OCI-LY7 (cell line): ENCODE measurements around the gene ZNF593OS. TPM values are rescaled to one million over a fixed set of nuclear protein-coding genes. Genes with fewer than 3 reads are reported as not detected.

ENCODE experiments used
- BruUV-seq: library from RNA; stranded (reverse); fragments of 400-500 nt; replicated peaks from 2 replicates; lab custom pipeline; 2021; lab: Mats Ljungman, UMichigan
- CTCF ChIA-PET: fragments of 300-600 bp; sonication (Branson Sonifier 250); formaldehyde crosslinking; loops from one replicate; lab custom pipeline; 2022; ENCODE audit warnings: antibody characterized with exemption; ENCODE audit not compliant: unreplicated experiment; lab: Charles Lee
- POLR2A ChIA-PET: fragments of 300-600 bp; sonication (Branson Sonifier 250); formaldehyde crosslinking; loops from one replicate; lab custom pipeline; 2022; ENCODE audit warnings: antibody characterized with exemption; lab: Charles Lee
- DNase-seq: peaks from one replicate; pipeline ENCODE4 v3.0.0-alpha.2; 2015; ENCODE audit warnings: low spot score
- H2AFZ ChIP-seq: fragments of 200-600 bp; sonication (generic), shearing (Covaris generic); 2 replicates; pipeline ENCODE4 v1.6.1; 2014; ENCODE audit warnings: mild to moderate bottlenecking, antibody characterized with exemption, low read length, moderate library complexity
- H3K27ac ChIP-seq: fragments of 200-600 bp; sonication (generic); 2 replicates; pipeline ENCODE4 v1.5.1; 2014; ENCODE audit warnings: mixed run types, low read depth, mild to moderate bottlenecking, moderate library complexity, low read length, inconsistent platforms; ENCODE audit not compliant: poor library complexity, severe bottlenecking
- H3K36me3 ChIP-seq: fragments of 200-600 bp; sonication (generic); 2 replicates; pipeline ENCODE4 v1.6.1; 2014; ENCODE audit warnings: mild to moderate bottlenecking, antibody characterized with exemption, low read length, moderate library complexity, mixed read lengths; ENCODE audit not compliant: insufficient read depth
- H3K4me1 ChIP-seq: fragments of 200-600 bp; sonication (generic); 2 replicates; pipeline ENCODE4 v1.5.1; 2014; ENCODE audit warnings: mild to moderate bottlenecking, low read length; ENCODE audit not compliant: insufficient read depth, poor library complexity, severe bottlenecking
- H3K4me2 ChIP-seq: fragments of 200-600 bp; sonication (generic); 2 replicates; pipeline ENCODE4 v1.6.1; 2014; ENCODE audit warnings: mild to moderate bottlenecking, low read length
- H3K4me3 ChIP-seq: fragments of 200-600 bp; sonication (generic); 2 replicates; pipeline ENCODE4 v1.5.1; 2014; ENCODE audit warnings: mild to moderate bottlenecking, low read depth, low read length; ENCODE audit not compliant: poor library complexity, severe bottlenecking
- H3K79me2 ChIP-seq: fragments of 200-600 bp; sonication (generic); 2 replicates; pipeline ENCODE4 v1.6.1; 2016; ENCODE audit warnings: low read depth, mild to moderate bottlenecking, low read length, moderate library complexity, mixed read lengths; ENCODE audit not compliant: insufficient read depth
- H3K9me2 ChIP-seq: fragments of 200-600 bp; sonication (generic); 2 replicates; pipeline ENCODE4 v1.6.1; 2016; ENCODE audit warnings: mild to moderate bottlenecking, low read length, mixed read lengths; ENCODE audit not compliant: insufficient read depth
- H3K9me3 ChIP-seq: fragments of 200-600 bp; sonication (generic); 2 replicates; pipeline ENCODE4 v1.6.1; 2014; ENCODE audit warnings: mild to moderate bottlenecking, mixed run types, low read length, mixed read lengths
- H4K20me1 ChIP-seq: fragments of 200-600 bp; sonication (generic); 2 replicates; pipeline ENCODE4 v1.6.1; 2014; ENCODE audit warnings: mild to moderate bottlenecking, antibody characterized with exemption, low read length, moderate library complexity, mixed read lengths; ENCODE audit not compliant: insufficient read depth
- CTCF ChIP-seq: fragments of 200-600 bp; sonication (generic); conservative IDR thresholded peaks from 2 replicates; pipeline ENCODE4 v1.5.1; 2014; ENCODE audit warnings: mild to moderate bottlenecking, antibody characterized with exemption, low read length, moderate library complexity, mixed read lengths
- EZH2phosphoT487 ChIP-seq: fragments of 200-600 bp; sonication (generic); IDR thresholded peaks from 2 replicates; pipeline ENCODE4 v1.6.1; 2018; ENCODE audit warnings: low read depth, borderline replicate concordance, mild to moderate bottlenecking, mixed run types, antibody characterized with exemption, low read length, moderate library complexity, mixed read lengths
- intact Hi-C: fragments of 100-400 bp; cut with micrococcal nuclease; formaldehyde crosslinking; loops from one replicate; pipeline ENCODE4 v1.10.0; 2022; ENCODE audit not compliant: unreplicated experiment
- total RNA-seq, 2 experiments: library from RNA; depleted of rRNA in 1 of 2; stranded (reverse); fragments of >200 nt in 1 of 2; shearing (Covaris generic) in 1 of 2; gene quantifications; 2 replicates each; pipeline ENCODE4 v1.2.3, GENCODE V29; 2014 to 2022

The ZNF593OS gene
- total RNA-seq, 2 experiments from 2014 or later, result not detected

DNA sequence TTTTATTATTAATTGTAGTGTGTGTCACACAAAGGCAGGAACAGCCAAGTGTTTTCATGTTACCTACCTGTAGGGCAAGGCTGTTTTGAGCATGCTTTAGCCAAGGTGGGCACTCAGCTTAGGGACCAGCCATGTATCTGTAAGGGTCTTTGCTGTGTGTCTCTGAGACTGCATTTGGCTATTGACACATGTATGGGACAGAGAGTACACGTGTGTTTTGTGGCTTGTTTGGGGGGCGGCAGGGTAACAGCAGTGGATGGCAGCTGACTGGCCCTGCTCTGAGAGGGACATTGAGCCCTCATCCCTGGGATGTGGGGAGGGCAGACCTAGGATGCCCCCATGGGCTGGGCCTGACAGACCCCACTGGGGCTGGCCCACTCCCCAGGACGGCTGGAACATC lies 25.7 kb upstream of the ZNF593OS start:
- no peaks in the 10 kb centered on the region for H3K79me2 ChIP-seq
- no peak overlapping the region for H3K4me3 ChIP-seq
- TF ChIP-seq CTCF (no peak), EZH2phosphoT487 (no peak)
- no peaks in the 10 kb centered on the region for H3K9me2 ChIP-seq
- H4K20me1 ChIP-seq, result no peaks in the 10 kb centered on the region
- no peak overlapping the region for H3K27ac ChIP-seq
- H2AFZ ChIP-seq, result no peak overlapping the region
- no peak for DNase-seq
- ChIA-PET CTCF (interaction anchor here (0.6 kb wide), 1 partner anchor 38 kb away, joined by 7 read pairs; no protein-coding TSS in a partner anchor), POLR2A (interaction anchor here (0.5 kb wide), 1 partner anchor 193 kb away, joined by 3 read pairs; no protein-coding TSS in a partner anchor)
- no peaks in the 10 kb centered on the region for H3K9me3 ChIP-seq
- no TSS peak for BruUV-seq
- no peaks in the 10 kb centered on the region for H3K36me3 ChIP-seq
- intact Hi-C loops, result no loop called here
- H3K4me1 ChIP-seq, result no peaks in the 10 kb centered on the region
- H3K4me2 ChIP-seq, result no peak overlapping the region

DNA sequence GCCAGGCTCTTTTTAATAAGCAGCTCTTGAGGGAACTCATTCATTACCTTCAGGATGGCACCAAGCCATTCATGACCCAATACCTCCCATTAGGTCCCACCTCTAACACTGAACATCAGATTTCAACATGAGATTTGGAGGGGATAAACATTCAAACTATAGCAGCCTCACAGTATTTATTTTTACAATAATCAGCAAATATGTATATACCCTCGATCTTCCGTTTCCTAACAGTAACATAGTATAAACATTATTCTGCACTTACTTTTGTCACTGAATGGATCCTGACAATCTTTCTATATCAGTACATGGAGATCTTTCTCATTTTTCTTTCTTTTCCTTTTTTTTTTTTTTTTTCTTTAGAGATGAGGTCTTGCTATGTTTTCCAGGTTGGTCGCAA lies 24.2 kb upstream of the ZNF593OS start:
- Histone ChIP-seq H3K4me2 (no peak overlapping the region), H3K36me3 (no peaks in the 10 kb centered on the region), H3K9me2 (no peaks in the 10 kb centered on the region), H3K4me3 (no peak overlapping the region), H4K20me1 (no peaks in the 10 kb centered on the region), H3K4me1 (no peaks in the 10 kb centered on the region), H3K9me3 (no peaks in the 10 kb centered on the region), H3K27ac (no peak overlapping the region), H2AFZ (no peak overlapping the region), H3K79me2 (no peaks in the 10 kb centered on the region)
- ChIA-PET CTCF (no interaction called here), POLR2A (interaction anchor here (0.7 kb wide), 1 partner anchor 270 kb away, joined by 4 read pairs; no protein-coding TSS in a partner anchor)
- DNase-seq, result no peak
- TF ChIP-seq CTCF (no peak), EZH2phosphoT487 (no peak)
- intact Hi-C loops, result no loop called here
- no TSS peak for BruUV-seq

DNA sequence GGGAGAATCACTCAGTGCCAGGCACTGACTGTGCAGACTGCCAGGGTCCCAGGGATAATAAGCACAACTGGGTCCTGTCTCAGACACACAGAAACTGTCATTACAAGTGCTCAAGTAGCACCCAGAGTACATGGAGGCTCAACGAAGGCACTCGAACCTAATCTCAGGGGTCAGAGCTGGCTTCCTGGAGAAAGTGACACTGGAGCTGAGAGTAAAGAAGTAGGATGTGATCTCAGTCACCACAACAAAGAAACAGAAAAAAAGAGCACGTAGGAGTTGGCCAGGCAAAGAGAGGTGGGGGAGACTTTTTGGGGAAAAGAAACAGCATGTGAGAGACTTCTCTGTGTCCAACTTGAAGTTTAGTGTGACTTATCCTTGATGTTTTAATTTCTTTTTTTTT lies 20.1 kb upstream of the ZNF593OS start:
- CTCF ChIA-PET, result no interaction called here
- intact Hi-C loops, result no loop called here

More for the DNA sequence above, 20.1 kb upstream of the ZNF593OS start:
- no peaks in the 10 kb centered on the region for H3K36me3 ChIP-seq
- H3K4me2 ChIP-seq, result no peak overlapping the region
- BruUV-seq, result no TSS peak
- no peaks in the 10 kb centered on the region for H3K9me3 ChIP-seq
- H3K4me3 ChIP-seq, result no peak overlapping the region
- no peak overlapping the region for H2AFZ ChIP-seq
- TF ChIP-seq CTCF (no peak), EZH2phosphoT487 (no peak)
- H3K9me2 ChIP-seq, result no peaks in the 10 kb centered on the region
- H3K79me2 ChIP-seq, result no peaks in the 10 kb centered on the region
- no peak for DNase-seq
- POLR2A ChIA-PET, result no interaction called here
- H3K27ac ChIP-seq, result no peak overlapping the region
- H3K4me1 ChIP-seq, result no peaks in the 10 kb centered on the region
- no peaks in the 10 kb centered on the region for H4K20me1 ChIP-seq
